HepG2 (cell line): ENCODE results near the gene ERO1A. TPM values are rescaled to one million over a fixed set of nuclear protein-coding genes. Genes with fewer than 3 reads are reported as not detected.

Experiments used
- ATAC-seq: fragments of 200-7000 bp; cut with Tn5 transposase; 3 replicates; pipeline ENCODE4 v1.9.1; 2020; ENCODE audit warnings: mild to moderate bottlenecking, moderate library complexity
- BruUV-seq: library from RNA; stranded (reverse); fragments of 400-500 nt; replicated peaks from 2 replicates; lab custom pipeline; 2021; lab: Mats Ljungman, UMichigan
- CTCF ChIA-PET: fragments of 300-600 bp; formaldehyde crosslinking; extraction: SDS; loops from one replicate; lab custom pipeline; 2021; ENCODE audit warnings: low total read pairs, inconsistent platforms, low intra/inter-chr PET ratio; lab: Yijun Ruan, JAX
- POLR2A ChIA-PET: fragments of 350-600 bp; sonication (Branson Sonifier 250); formaldehyde crosslinking; loops from one replicate; lab custom pipeline; 2020; ENCODE audit warnings: antibody characterized with exemption, inconsistent platforms; lab: Yijun Ruan, JAX
- DNase-seq: peaks from one replicate; pipeline ENCODE4 v3.0.0-alpha.2; 2015; ENCODE audit warnings: low spot score
- FAIRE-seq: peaks from 3 replicates; lab custom pipeline; 2011; peaks lifted over from hg19 to GRCh38; lab: Jason Lieb, UNC
- H2AFZ ChIP-seq: one replicate; pipeline ENCODE4 v1.6.1; 2011; ENCODE audit warnings: low read length, inconsistent platforms
- H3K27ac ChIP-seq: fragments of 300-600 bp; 3 replicates; pipeline ENCODE4 v1.8.0; 2011; ENCODE audit warnings: mixed run types, mild to moderate bottlenecking, mixed read lengths, low read length, inconsistent platforms; ENCODE audit not compliant: insufficient read depth; ENCODE audit errors: extremely low read length
- H3K27me3 ChIP-seq, 2 experiments: fragments of 200-600 bp in 1 of 2; 2 replicates in 1 of 2; 3 replicates in 1 of 2; pipeline versions ENCODE4 v1.6.0 to v1.8.0; 2011; ENCODE audit warnings: low read length in 2 of 2, mild to moderate bottlenecking in 2 of 2, moderate library complexity in 2 of 2, inconsistent platforms in 1 of 2; ENCODE audit not compliant: insufficient read depth in 2 of 2, control insufficient read depth in 1 of 2
- H3K36me3 ChIP-seq, 2 experiments: fragments of 200-600 bp in 1 of 2; replicated peaks in 1 of 2; 2 replicates in 1 of 2; 3 replicates in 1 of 2; pipeline versions ENCODE4 v1.5.1 to v1.8.0; 2011; ENCODE audit warnings: low read length in 2 of 2, inconsistent platforms in 1 of 2; ENCODE audit not compliant: insufficient read depth in 2 of 2, control insufficient read depth in 1 of 2
- H3K4me1 ChIP-seq: 2 replicates; pipeline ENCODE4 v1.5.1; 2012; ENCODE audit warnings: low read length, inconsistent platforms; ENCODE audit not compliant: insufficient read depth
- H3K4me2 ChIP-seq: 2 replicates; pipeline ENCODE4 v1.6.0; 2011; ENCODE audit warnings: low read depth, low read length, inconsistent platforms
- H3K4me3 ChIP-seq, 3 experiments: fragments of 200-600 bp in 1 of 3; sonication (generic), shearing (Covaris generic) in 1 of 3; replicated peaks in 1 of 3; 2 replicates each; pipeline ENCODE4 v1.5.1; 2011 to 2016; ENCODE audit warnings: low read length in 3 of 3, inconsistent platforms in 2 of 3, low read depth in 2 of 3, mild to moderate bottlenecking in 2 of 3, control low read depth in 1 of 3, mixed read lengths in 1 of 3; ENCODE audit not compliant: insufficient read depth in 1 of 3
- H3K79me2 ChIP-seq: one replicate; pipeline ENCODE4 v1.6.1; 2011; ENCODE audit warnings: low read length, inconsistent platforms; ENCODE audit not compliant: insufficient read depth
- H3K9ac ChIP-seq: 2 replicates; pipeline ENCODE4 v1.6.0; 2011; ENCODE audit warnings: mild to moderate bottlenecking, low read depth, low read length, inconsistent platforms; ENCODE audit not compliant: insufficient read depth
- H3K9me3 ChIP-seq: 2 replicates; pipeline ENCODE4 v1.5.1; 2012; ENCODE audit warnings: mild to moderate bottlenecking, low read length
- H4K20me1 ChIP-seq: 2 replicates; pipeline ENCODE4 v1.6.0; 2011; ENCODE audit warnings: inconsistent platforms, mild to moderate bottlenecking, low read length, moderate library complexity; ENCODE audit not compliant: insufficient read depth
- ARNTL ChIP-seq: sonication (generic); formaldehyde crosslinking; IDR thresholded peaks from 2 replicates; pipeline ENCODE4 v1.4.0; 2020; ENCODE audit warnings: mild to moderate bottlenecking, missing genetic modification reagents
- ASH2L ChIP-seq: fragments of 300-600, 200-600 bp; sonication (generic); IDR thresholded peaks from 2 replicates; pipeline ENCODE4 v1.7.0; 2017; ENCODE audit warnings: low read depth, mild to moderate bottlenecking, moderate library complexity, mixed read lengths, low read length; ENCODE audit not compliant: insufficient read length
- CHD4 ChIP-seq: fragments of 200-600 bp; sonication (generic); IDR thresholded peaks from 2 replicates; pipeline ENCODE4 v1.7.0; 2017; ENCODE audit warnings: mild to moderate bottlenecking, low read length, borderline replicate concordance
- HNRNPL ChIP-seq: fragments of 200-400 bp; formaldehyde crosslinking; IDR thresholded peaks from 2 replicates; pipeline ENCODE4 v1.6.1; 2017; ENCODE audit warnings: mild to moderate bottlenecking, low read depth, low read length
- PRDM10 ChIP-seq: sonication (generic); formaldehyde crosslinking; IDR thresholded peaks from 2 replicates; pipeline ENCODE4 v1.4.0; 2020; ENCODE audit warnings: low read depth, missing genetic modification reagents
- TCF12 ChIP-seq, 2 experiments: fragments of 450-650 bp in 1 of 2; sonication (generic) in 1 of 2; formaldehyde crosslinking in 1 of 2; IDR thresholded peaks; 2 replicates each; pipeline versions ENCODE4 v1.6.1 to v1.8.0; 2017 to 2022; ENCODE audit warnings: antibody characterized with exemption in 1 of 2, mild to moderate bottlenecking in 1 of 2, missing genetic modification reagents in 1 of 2, moderate library complexity in 1 of 2
- ZC3H13 ChIP-seq: sonication (generic); formaldehyde crosslinking; IDR thresholded peaks from 2 replicates; pipeline ENCODE4 v1.8.1; 2023; ENCODE audit warnings: mild to moderate bottlenecking, missing genetic modification reagents, moderate library complexity
- ZNF253 ChIP-seq: sonication (generic); formaldehyde crosslinking; IDR thresholded peaks from 2 replicates; pipeline ENCODE4 v1.8.0; 2022; ENCODE audit warnings: mild to moderate bottlenecking, missing genetic modification reagents, borderline replicate concordance
- ZNF558 ChIP-seq: sonication (generic); formaldehyde crosslinking; IDR thresholded peaks from 2 replicates; pipeline ENCODE4 v1.9.0; 2022; ENCODE audit warnings: mild to moderate bottlenecking, missing genetic modification reagents, borderline replicate concordance
- ZNF790 ChIP-seq: sonication (generic); formaldehyde crosslinking; IDR thresholded peaks from 2 replicates; pipeline ENCODE4 v1.8.0; 2022; ENCODE audit warnings: missing genetic modification reagents, mild to moderate bottlenecking, borderline replicate concordance
- ZSCAN9 ChIP-seq: IDR thresholded peaks from 2 replicates; pipeline ENCODE4 v1.6.1; 2016; ENCODE audit warnings: borderline replicate concordance
- WGBS: methylation state at CpG from one replicate; pipeline ENCODE4 v1.1.6; 2017; ENCODE audit warnings: low lambda C conversion rate; 5-methylcytosine and 5-hydroxymethylcytosine counted together
- in situ Hi-C: cut with HindIII; loops from 2 replicates; pipeline ENCODE4 v1.10.0; 2017; ENCODE audit warnings: low pct_unique_long_range_greater_than_20kb; ENCODE audit not compliant: extremely low pct_ligation_motif_present
- intact Hi-C: fragments of 100-400 bp; cut with micrococcal nuclease; formaldehyde crosslinking; loops from one replicate; pipeline ENCODE4 v1.10.0; 2022; ENCODE audit not compliant: unreplicated experiment
- polyA plus RNA-seq, 8 experiments: library from polyadenylated mRNA; depleted of rRNA in 3 of 8; stranded (reverse) in 7 of 8; unstranded in 1 of 8; fragments of >200 nt; fragmentation: Illumina TruSeq in 4 of 8; extraction: Trizol in 4 of 8; gene quantifications; 2 replicates each; pipeline versions ENCODE4 v1.2.1 to v1.2.3, GENCODE V29; 2011 to 2016; ENCODE audit warnings: low read depth in 4 of 8, missing spikeins in 1 of 8, mixed read lengths in 1 of 8; ENCODE audit not compliant: insufficient read depth in 1 of 8
- total RNA-seq, 5 experiments: library from RNA; depleted of rRNA; stranded (reverse); fragments of >200 nt; fragmentation: Illumina TruSeq; extraction: Trizol; gene quantifications; 2 replicates each; pipeline ENCODE4 v1.2.3, GENCODE V29; 2016; ENCODE audit warnings: low read depth in 1 of 5
- TF ChIP-seq, protein P1 (sequence below): sonication (generic); formaldehyde crosslinking; IDR thresholded peaks from 2 replicates; pipeline ENCODE4 v1.4.0; 2020; ENCODE audit warnings: mild to moderate bottlenecking, missing genetic modification reagents

Gene ERO1A
- total and polyA plus RNA-seq, 2 of the 13 experiments (the other 11 are each of a cell fraction or from before 2014, with no cell fraction given): 60.3 to 137 TPM

- intact Hi-C loops: loop anchor here (2.0 kb wide), 1 partner anchor 60 kb away; the partner anchor contains the start of gene GNPNAT1
- CTCF ChIA-PET: no interaction called here
Measured at GRCh38 chr14:52730709-52731111, 35.4 kb upstream of the ERO1A start.

More at GRCh38 chr14:52730709-52731111, 35.4 kb upstream of the ERO1A start:
- POLR2A ChIA-PET: interaction anchor here (1.6 to 2.3 kb wide), 4 partner anchors 23 to 61 kb away, joined by 3 to 19 read pairs (median 12); partner anchors contain the start of genes ERO1A, GNPNAT1 and PSMC6
- Histone ChIP-seq H3K27me3 (no peaks in the 10 kb centered on the region; a peak in 1 of 5 replicates), H3K27ac (peak overlapping the region; percentile 63), H3K4me1 (peaks cover 35% of the 10 kb centered on the region), H2AFZ (no peak overlapping the region), H3K79me2 (peaks cover 43% of the 10 kb centered on the region), H3K4me2 (peak overlapping the region; percentile 63)
- in situ Hi-C loops: no loop called here
- FAIRE-seq: peak; percentile 8
- TF ChIP-seq ZC3H13 (CRISPR knock-in tag) (no peak), ARNTL (CRISPR knock-in tag) (peak; percentile 3; the same call in 1 of the 2 replicates), PRDM10 (CRISPR knock-in tag) (no peak), HNRNPL (no peak), CHD4 (no peak), TCF12 (IDR thresholded peaks at IDR 0.05) (no peak), TCF12 (CRISPR knock-in tag; IDR thresholded peaks at IDR 0.05) (no peak), ZNF790 (CRISPR knock-in tag) (0 out of 2 replicates have a peak, but pooled peaks have one; percentile 46), ASH2L (peak; percentile 10), ZNF253 (CRISPR knock-in tag) (no peak), ZSCAN9 (CRISPR knock-in tag) (no peak), ZNF558 (CRISPR knock-in tag) (0 out of 2 replicates have a peak, but pooled peaks have one; percentile 20)
- TF ChIP-seq, protein P1, sequence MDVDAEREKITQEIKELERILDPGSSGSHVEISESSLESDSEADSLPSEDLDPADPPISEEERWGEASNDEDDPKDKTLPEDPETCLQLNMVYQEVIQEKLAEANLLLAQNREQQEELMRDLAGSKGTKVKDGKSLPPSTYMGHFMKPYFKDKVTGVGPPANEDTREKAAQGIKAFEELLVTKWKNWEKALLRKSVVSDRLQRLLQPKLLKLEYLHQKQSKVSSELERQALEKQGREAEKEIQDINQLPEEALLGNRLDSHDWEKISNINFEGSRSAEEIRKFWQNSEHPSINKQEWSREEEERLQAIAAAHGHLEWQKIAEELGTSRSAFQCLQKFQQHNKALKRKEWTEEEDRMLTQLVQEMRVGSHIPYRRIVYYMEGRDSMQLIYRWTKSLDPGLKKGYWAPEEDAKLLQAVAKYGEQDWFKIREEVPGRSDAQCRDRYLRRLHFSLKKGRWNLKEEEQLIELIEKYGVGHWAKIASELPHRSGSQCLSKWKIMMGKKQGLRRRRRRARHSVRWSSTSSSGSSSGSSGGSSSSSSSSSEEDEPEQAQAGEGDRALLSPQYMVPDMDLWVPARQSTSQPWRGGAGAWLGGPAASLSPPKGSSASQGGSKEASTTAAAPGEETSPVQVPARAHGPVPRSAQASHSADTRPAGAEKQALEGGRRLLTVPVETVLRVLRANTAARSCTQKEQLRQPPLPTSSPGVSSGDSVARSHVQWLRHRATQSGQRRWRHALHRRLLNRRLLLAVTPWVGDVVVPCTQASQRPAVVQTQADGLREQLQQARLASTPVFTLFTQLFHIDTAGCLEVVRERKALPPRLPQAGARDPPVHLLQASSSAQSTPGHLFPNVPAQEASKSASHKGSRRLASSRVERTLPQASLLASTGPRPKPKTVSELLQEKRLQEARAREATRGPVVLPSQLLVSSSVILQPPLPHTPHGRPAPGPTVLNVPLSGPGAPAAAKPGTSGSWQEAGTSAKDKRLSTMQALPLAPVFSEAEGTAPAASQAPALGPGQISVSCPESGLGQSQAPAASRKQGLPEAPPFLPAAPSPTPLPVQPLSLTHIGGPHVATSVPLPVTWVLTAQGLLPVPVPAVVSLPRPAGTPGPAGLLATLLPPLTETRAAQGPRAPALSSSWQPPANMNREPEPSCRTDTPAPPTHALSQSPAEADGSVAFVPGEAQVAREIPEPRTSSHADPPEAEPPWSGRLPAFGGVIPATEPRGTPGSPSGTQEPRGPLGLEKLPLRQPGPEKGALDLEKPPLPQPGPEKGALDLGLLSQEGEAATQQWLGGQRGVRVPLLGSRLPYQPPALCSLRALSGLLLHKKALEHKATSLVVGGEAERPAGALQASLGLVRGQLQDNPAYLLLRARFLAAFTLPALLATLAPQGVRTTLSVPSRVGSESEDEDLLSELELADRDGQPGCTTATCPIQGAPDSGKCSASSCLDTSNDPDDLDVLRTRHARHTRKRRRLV (CRISPR knock-in tag): 0 out of 2 replicates have a peak, but pooled peaks have one; percentile 2
- TF ChIP-seq, all 625 proteins: peak for 5
- no peaks in the 10 kb centered on the region for H4K20me1 ChIP-seq
- DNase-seq: no peak
- H3K9ac ChIP-seq: peak overlapping the region; percentile 81
- H3K36me3 ChIP-seq: peaks cover 0 to 10% of the 10 kb centered on the region in 2 experiments; a peak in 3 of 5 replicates
- no peak for ATAC-seq
- peak overlapping the region; percentile 90 to 99 (median 90) for H3K4me3 ChIP-seq
- no TSS peak for BruUV-seq
- WGBS: 0% methylated on average over 8 of the region's 11 CpGs
- no peaks in the 10 kb centered on the region for H3K9me3 ChIP-seq
